H1 (cell line): ENCODE measurements around the gene DSCAM. TPM values are rescaled to one million over a fixed set of nuclear protein-coding genes. Genes with fewer than 3 reads are reported as not detected.

Source experiments
- CTCF ChIA-PET: fragments of 300-600 bp; sonication (Branson Sonifier 250); formaldehyde crosslinking; loops from one replicate; lab custom pipeline; 2021; ENCODE audit not compliant: partially characterized antibody; lab: Charles Lee
- POLR2A ChIA-PET: fragments of 300-600 bp; sonication (Branson Sonifier 250); formaldehyde crosslinking; loops from one replicate; lab custom pipeline; 2021; ENCODE audit warnings: inconsistent platforms; ENCODE audit not compliant: partially characterized antibody; lab: Charles Lee
- DNase-seq, 2 experiments: peaks; one replicate each; pipeline versions ENCODE4 v3.0.0 to v3.0.0-alpha.2; 2010 to 2022; ENCODE audit warnings: low spot score in 2 of 2, low read depth in 1 of 2, mixed read lengths in 1 of 2
- FAIRE-seq: peaks from 2 replicates; lab custom pipeline; 2011; peaks lifted over from hg19 to GRCh38; lab: Jason Lieb, UNC
- H2AFZ ChIP-seq: 2 replicates; pipeline ENCODE4 v1.8.1; 2012; ENCODE audit warnings: low read length, inconsistent platforms
- H2AK5ac ChIP-seq: 2 replicates; pipeline ENCODE4 v1.6.1; 2013; ENCODE audit warnings: low read depth, low read length
- H2BK120ac ChIP-seq: replicated peaks from 2 replicates; pipeline ENCODE3; 2013; ENCODE audit warnings: low read depth, low read length, inconsistent platforms
- H2BK12ac ChIP-seq: 2 replicates; pipeline ENCODE4 v1.6.1; 2013; ENCODE audit warnings: low read depth, low read length
- H2BK15ac ChIP-seq: 2 replicates; pipeline ENCODE4 v1.6.1; 2013; ENCODE audit warnings: low read length
- H2BK20ac ChIP-seq: 2 replicates; pipeline ENCODE4 v1.6.1; 2013; ENCODE audit warnings: low read length
- H2BK5ac ChIP-seq: 2 replicates; pipeline ENCODE4 v1.6.1; 2013; ENCODE audit warnings: low read depth, low read length
- H3K14ac ChIP-seq: 2 replicates; pipeline ENCODE4 v1.6.1; 2013; ENCODE audit warnings: inconsistent platforms; ENCODE audit not compliant: insufficient read length
- H3K18ac ChIP-seq: 2 replicates; pipeline ENCODE4 v1.6.1; 2013; ENCODE audit warnings: low read length; ENCODE audit errors: extremely low read depth
- H3K23ac ChIP-seq: 2 replicates; pipeline ENCODE4 v1.6.1; 2013; ENCODE audit warnings: inconsistent platforms; ENCODE audit not compliant: insufficient read length
- H3K23me2 ChIP-seq: 2 replicates; pipeline ENCODE4 v1.6.1; 2013; ENCODE audit warnings: low read depth, low read length
- H3K27ac ChIP-seq: 2 replicates; pipeline ENCODE4 v1.6.1; 2011; ENCODE audit warnings: low read depth, low read length, inconsistent platforms
- H3K27me3 ChIP-seq, 4 experiments: replicated peaks in 1 of 4; 1 replicate in 1 of 4; 2 replicates in 3 of 4; pipeline versions ENCODE4 v1.6.1 to v1.8.1; 2011 to 2013; ENCODE audit warnings: low read length in 3 of 4, mild to moderate bottlenecking in 3 of 4, inconsistent platforms in 2 of 4, mixed read lengths in 2 of 4, moderate library complexity in 1 of 4; ENCODE audit not compliant: control insufficient read depth in 3 of 4, insufficient read depth in 3 of 4; ENCODE audit errors: extremely low read depth in 1 of 4
- H3K36me3 ChIP-seq, 4 experiments: 2 replicates each; pipeline versions ENCODE4 v1.6.1 to v1.8.1; 2011 to 2013; ENCODE audit warnings: mild to moderate bottlenecking in 4 of 4, low read length in 3 of 4, moderate library complexity in 2 of 4, control low read depth in 1 of 4, inconsistent platforms in 1 of 4; ENCODE audit not compliant: insufficient read depth in 4 of 4, control insufficient read depth in 2 of 4
- H3K4ac ChIP-seq: replicated peaks from 2 replicates; pipeline ENCODE3; 2013; ENCODE audit warnings: low read length, low read depth, mixed read lengths, inconsistent platforms; ENCODE audit not compliant: insufficient read length
- H3K4me1 ChIP-seq, 4 experiments: replicated peaks in 1 of 4; 1 replicate in 1 of 4; 2 replicates in 3 of 4; pipeline versions ENCODE4 v1.6.1 to v1.8.1; 2011 to 2013; ENCODE audit warnings: low read length in 3 of 4, inconsistent platforms in 2 of 4, mixed read lengths in 1 of 4; ENCODE audit not compliant: insufficient read depth in 4 of 4, control insufficient read depth in 3 of 4
- H3K4me2 ChIP-seq, 2 experiments: 2 replicates each; pipeline versions ENCODE4 v1.6.1 to v1.8.1; 2011 to 2013; ENCODE audit warnings: low read depth in 2 of 2, low read length in 2 of 2, control low read depth in 1 of 2, inconsistent platforms in 1 of 2, mild to moderate bottlenecking in 1 of 2; ENCODE audit not compliant: insufficient read depth in 1 of 2
- H3K4me3 ChIP-seq, 4 experiments: fragments of 200-600, 300-600 bp in 1 of 4; sonication (generic), shearing (Covaris generic), sonication (Bioruptor Twin) in 1 of 4; 2 replicates each; pipeline versions ENCODE4 v1.5.1 to v1.8.1; 2011 to 2016; ENCODE audit warnings: low read length in 4 of 4, low read depth in 3 of 4, control low read depth in 2 of 4, inconsistent platforms in 2 of 4, mild to moderate bottlenecking in 2 of 4, mixed read lengths in 1 of 4, moderate library complexity in 1 of 4; ENCODE audit not compliant: insufficient read depth in 2 of 4; ENCODE audit errors: extremely low read depth in 1 of 4
- H3K56ac ChIP-seq: replicated peaks from 2 replicates; pipeline ENCODE3; 2013; ENCODE audit warnings: low read depth, mild to moderate bottlenecking, mixed read lengths, low read length, inconsistent platforms; ENCODE audit not compliant: insufficient read length
- H3K79me1 ChIP-seq: 2 replicates; pipeline ENCODE4 v1.6.1; 2013; ENCODE audit warnings: low read depth, low read length, control low read depth
- H3K79me2 ChIP-seq, 2 experiments: 2 replicates each; pipeline versions ENCODE4 v1.6.1 to v1.8.1; 2012 to 2013; ENCODE audit warnings: low read length in 2 of 2, mild to moderate bottlenecking in 2 of 2, inconsistent platforms in 1 of 2; ENCODE audit not compliant: insufficient read depth in 2 of 2, control insufficient read depth in 1 of 2
- H3K9ac ChIP-seq, 4 experiments: replicated peaks in 1 of 4; 1 replicate in 1 of 4; 2 replicates in 3 of 4; pipeline versions ENCODE4 v1.6.1 to v1.8.1; 2011 to 2013; ENCODE audit warnings: low read depth in 3 of 4, low read length in 3 of 4, control low read depth in 2 of 4, mild to moderate bottlenecking in 2 of 4, moderate library complexity in 2 of 4, inconsistent platforms in 1 of 4; ENCODE audit errors: extremely low read depth in 1 of 4
- H3K9me3 ChIP-seq, 2 experiments: 2 replicates each; pipeline versions ENCODE4 v1.6.1 to v1.8.1; 2012 to 2013; ENCODE audit warnings: mild to moderate bottlenecking in 2 of 2, moderate library complexity in 2 of 2, control low read depth in 1 of 2, inconsistent platforms in 1 of 2, low read depth in 1 of 2, low read length in 1 of 2, mixed read lengths in 1 of 2; ENCODE audit not compliant: insufficient read depth in 2 of 2
- H4K20me1 ChIP-seq, 2 experiments: replicated peaks in 1 of 2; 2 replicates each; pipeline versions ENCODE3 to v1.8.1; 2011 to 2013; ENCODE audit warnings: inconsistent platforms in 2 of 2, low read length in 2 of 2, mild to moderate bottlenecking in 1 of 2; ENCODE audit not compliant: insufficient read depth in 2 of 2, control insufficient read depth in 1 of 2
- H4K5ac ChIP-seq: 2 replicates; pipeline ENCODE4 v1.6.1; 2013; ENCODE audit warnings: low read length, low read depth, mixed read lengths, inconsistent platforms; ENCODE audit not compliant: insufficient read length
- H4K8ac ChIP-seq: 2 replicates; pipeline ENCODE4 v1.8.0; 2013; ENCODE audit warnings: mild to moderate bottlenecking, moderate library complexity, low read length, inconsistent platforms; ENCODE audit not compliant: insufficient read depth; ENCODE audit errors: extremely low read depth
- H4K91ac ChIP-seq: replicated peaks from 2 replicates; pipeline ENCODE3; 2013; ENCODE audit warnings: low read length, mixed read lengths, inconsistent platforms; ENCODE audit not compliant: insufficient read length
- CBX5 ChIP-seq: fragments of 300-800, 300-1000 bp; sonication (generic); IDR thresholded peaks from 2 replicates; pipeline ENCODE4 v1.7.1; 2016; ENCODE audit warnings: antibody characterized with exemption, low read length, low read depth
- CBX8 ChIP-seq: fragments of 300-800, 300-1000 bp; sonication (generic); IDR thresholded peaks from 2 replicates; pipeline ENCODE4 v1.7.1; 2016; ENCODE audit warnings: low read depth, low read length, borderline replicate concordance
- EGR1 ChIP-seq: IDR thresholded peaks from 2 replicates; pipeline ENCODE4 v1.6.1; 2011; ENCODE audit warnings: low read depth, low read length, borderline replicate concordance
- EZH2 ChIP-seq: fragments of 200-600 bp; sonication (generic); IDR thresholded peaks from 2 replicates; pipeline ENCODE4 v1.7.1; 2012; ENCODE audit warnings: low read depth, mild to moderate bottlenecking, moderate library complexity, low read length, inconsistent platforms; ENCODE audit not compliant: severe bottlenecking
- POLR2A ChIP-seq, 2 experiments: IDR thresholded peaks; 1 replicate in 1 of 2; 2 replicates in 1 of 2; pipeline ENCODE4 v1.6.1; 2011; ENCODE audit warnings: low read depth in 2 of 2, low read length in 2 of 2, mild to moderate bottlenecking in 2 of 2; ENCODE audit errors: control extremely low read depth in 1 of 2
- POU5F1 ChIP-seq: IDR thresholded peaks from 2 replicates; pipeline ENCODE4 v1.6.1; 2011; ENCODE audit warnings: low read depth, mild to moderate bottlenecking, low read length, moderate library complexity
- RBBP5 ChIP-seq: IDR thresholded peaks from 2 replicates; pipeline ENCODE4 v1.7.1; 2012; ENCODE audit warnings: low read depth, mild to moderate bottlenecking, inconsistent platforms, low read length, moderate library complexity, borderline replicate concordance
- YY1 ChIP-seq: IDR thresholded peaks from 2 replicates; pipeline ENCODE4 v1.6.1; 2011; ENCODE audit warnings: low read depth, mild to moderate bottlenecking, low read length
- WGBS, 2 experiments: shearing (Covaris generic) in 1 of 2; methylation state at CpG; one replicate each; pipeline versions ENCODE4 v1.1.6 to v1.1.7; 2013 to 2015; ENCODE audit warnings: low lambda C conversion rate in 2 of 2, mixed read lengths in 2 of 2, inconsistent platforms in 1 of 2, low coverage in 1 of 2, missing lambda C conversion rate in 1 of 2; ENCODE audit not compliant: insufficient replicate concordance in 2 of 2, insufficient coverage in 1 of 2, insufficient read length in 1 of 2; ENCODE audit errors: extremely low coverage in 1 of 2, missing lambda C conversion rate in 1 of 2; 5-methylcytosine and 5-hydroxymethylcytosine counted together
- polyA plus RNA-seq, 7 experiments: library from polyadenylated mRNA; depleted of rRNA in 3 of 7; stranded (reverse) in 5 of 7; unstranded in 2 of 7; fragments of >200 nt in 5 of 7; fragments of 200-250 nt in 2 of 7; gene quantifications; 1 replicate in 5 of 7; 2 replicates in 1 of 7; 4 replicates in 1 of 7; pipeline versions ENCODE4 v1.2.1 to v1.2.3, GENCODE V29; 2011 to 2013; ENCODE audit warnings: missing spikeins in 2 of 7, mixed read lengths in 2 of 7
- total RNA-seq: library from RNA; stranded (reverse); fragmentation: NEBNext Ultra II Directional; extraction: Animal tissue kit (Norgen Biotek cat#: 25700); gene quantifications from 2 replicates; pipeline ENCODE4 v1.2.1, GENCODE V29; 2021

DSCAM gene
- total and polyA plus RNA-seq, 2 of the 8 experiments (the other 6 are each of a cell fraction or from before 2014, with no cell fraction given): 0.02 to 0.15 TPM

- POLR2A ChIA-PET: no interaction called here
- no peak overlapping the region for H3K23ac ChIP-seq
- no peak overlapping the region for H3K27ac ChIP-seq
- no peak overlapping the region for H3K4me2 ChIP-seq
- no peaks in the 10 kb centered on the region for H4K20me1 ChIP-seq
- H3K18ac ChIP-seq: no peak overlapping the region
- H3K9ac ChIP-seq: no peak overlapping the region
- H3K36me3 ChIP-seq: no peaks in the 10 kb centered on the region; a peak in 1 of 8 replicates
- no peak overlapping the region for H4K5ac ChIP-seq
- H2AK5ac ChIP-seq: no peak overlapping the region
- 95% methylated on average over 2 of the region's 2 CpGs; no CpG with 5 or more reads in 1 of the 2 experiments for WGBS, 2 experiments
- H4K8ac ChIP-seq: no peak overlapping the region
- H3K4me3 ChIP-seq: no peak overlapping the region
- no peaks in the 10 kb centered on the region for H3K27me3 ChIP-seq
- H3K79me2 ChIP-seq: no peaks in the 10 kb centered on the region
- CTCF ChIA-PET: no interaction called here
- H3K9me3 ChIP-seq: peaks cover 5 to 6% of the 10 kb centered on the region in 2 experiments; a peak in 2 of 4 replicates
- H3K79me1 ChIP-seq: no peaks in the 10 kb centered on the region
- DNase-seq (no peak), FAIRE-seq (no peak)
- H3K14ac ChIP-seq: no peak overlapping the region
- H3K23me2 ChIP-seq: no peaks in the 10 kb centered on the region
- H2BK5ac ChIP-seq: no peak overlapping the region
- no peak overlapping the region for H2BK120ac ChIP-seq
- H3K4ac ChIP-seq: no peak overlapping the region
- no peak overlapping the region for H2BK12ac ChIP-seq
- no peak overlapping the region for H2AFZ ChIP-seq
- H3K56ac ChIP-seq: no peak overlapping the region
- no peak overlapping the region for H2BK20ac ChIP-seq
- H2BK15ac ChIP-seq: no peak overlapping the region
- peaks cover 0 to 2% (median 0%) of the 10 kb centered on the region in 4 experiments; a peak in 1 of 7 replicates for H3K4me1 ChIP-seq
- no peak overlapping the region for H4K91ac ChIP-seq
- TF ChIP-seq YY1 (no peak), POLR2A (IDR thresholded peaks at IDR 0.05; ENCODE audit: control extremely low read depth in 1 of 2, low read depth in 2 of 2, low read length in 2 of 2) (no peak), RBBP5 (no peak), POU5F1 (no peak), EZH2 (no peak), CBX8 (no peak), EGR1 (no peak), CBX5 (no peak)
These were observed 300.3 kb downstream of the DSCAM start for GRCh38 chr21:40546647-40547046.
